Activated naive CD8-positive, alpha-beta T cell treated with anti-CD3 and anti-CD28 coated beads, Interleukin-2, amount 50 U/mL, for 24 hours (primary cell): Measurements from ENCODE around the gene ZSWIM9.

Experiments
- ATAC-seq: fragments of 150-1000 bp; cut with Tn5 transposase; one replicate; pipeline ENCODE4 v1.10.0; 2021
- DNase-seq: peaks from one replicate; pipeline ENCODE4 v3.0.0; 2021
- H3K27ac Mint-ChIP-seq: one replicate; pipeline ENCODE4 v1.8.0; 2021; ENCODE audit warnings: mild to moderate bottlenecking, mixed read lengths
- H3K27me3 Mint-ChIP-seq: one replicate; pipeline ENCODE4 v1.8.0; 2021; ENCODE audit warnings: mixed read lengths
- H3K36me3 Mint-ChIP-seq: one replicate; pipeline ENCODE4 v1.8.0; 2021; ENCODE audit warnings: low read depth, mixed read lengths
- H3K4me1 Mint-ChIP-seq: one replicate; pipeline ENCODE4 v1.8.0; 2021; ENCODE audit warnings: mixed read lengths
- H3K4me3 Mint-ChIP-seq: one replicate; pipeline ENCODE4 v1.8.0; 2021; ENCODE audit warnings: mild to moderate bottlenecking, moderate library complexity, mixed read lengths
- H3K9me3 Mint-ChIP-seq: one replicate; pipeline ENCODE4 v1.8.0; 2021; ENCODE audit warnings: mixed read lengths

ZSWIM9 gene

DNA sequence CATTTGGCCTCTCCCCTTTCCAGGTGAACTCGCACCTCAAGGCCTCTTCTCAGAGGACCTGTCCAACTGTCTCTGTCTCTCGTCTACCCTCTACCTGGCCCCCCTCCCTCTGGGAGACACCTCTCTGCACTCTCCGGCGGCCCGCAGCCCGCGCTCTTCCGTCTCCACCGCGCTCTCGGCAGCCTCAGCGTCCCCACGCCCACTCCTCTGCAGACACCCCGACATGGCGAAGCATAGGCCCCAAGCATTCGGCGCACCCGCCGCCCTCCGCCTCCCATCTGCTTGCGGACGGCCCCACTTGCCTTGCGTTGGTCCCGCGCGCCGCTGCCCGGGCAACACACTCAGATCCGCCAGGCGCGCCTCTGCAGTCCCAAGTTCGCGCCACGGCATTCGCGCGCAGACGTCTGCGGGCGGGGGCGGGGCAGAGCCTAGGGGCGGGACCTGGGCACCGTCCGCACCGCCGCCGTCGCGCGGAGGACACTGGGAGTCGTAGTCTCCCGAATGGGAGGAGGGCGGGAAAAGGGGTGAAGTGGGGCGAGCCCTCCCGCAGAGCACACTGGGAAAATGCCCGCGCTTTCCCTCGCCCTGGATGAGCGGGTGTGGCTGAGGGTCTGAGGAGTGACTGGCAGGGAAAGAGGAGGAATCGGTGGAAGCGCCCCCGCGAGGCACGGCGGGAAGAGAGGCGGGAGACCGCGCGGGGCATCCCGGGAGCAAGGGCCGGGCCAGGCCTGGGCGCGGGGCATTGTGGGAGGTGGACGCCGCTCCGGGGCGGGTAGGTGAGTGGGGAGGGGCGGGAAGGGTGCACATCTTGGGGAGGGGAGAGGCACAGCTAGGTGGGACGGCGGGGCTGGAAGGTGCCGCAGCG, at the start of gene ZSWIM9, which contains the start of gene LIG1:
TSS of gene ZSWIM9 (plus strand) at position 742 of the 865 bp plus-strand sequence. CDS start 1,123 bp downstream, outside the sequence.
TSS of gene LIG1 (minus strand) at position 406 of the 865 bp plus-strand sequence. CDS start 4,778 bp downstream, outside the sequence.
- Mint-ChIP-seq H3K4me3 (peak within 1 kb of the TSS; percentile 88), H3K27me3 (no peaks in the 10 kb centered on the region), H3K4me1 (peaks cover 26% of the 10 kb centered on the region), H3K9me3 (no peaks in the 10 kb centered on the region), H3K27ac (peak within 1 kb of the TSS; percentile 97), H3K36me3 (peaks cover 30% of the 10 kb centered on the region)
- DNase-seq, result peak; percentile 91
- peak; percentile 91 for ATAC-seq

DNA sequence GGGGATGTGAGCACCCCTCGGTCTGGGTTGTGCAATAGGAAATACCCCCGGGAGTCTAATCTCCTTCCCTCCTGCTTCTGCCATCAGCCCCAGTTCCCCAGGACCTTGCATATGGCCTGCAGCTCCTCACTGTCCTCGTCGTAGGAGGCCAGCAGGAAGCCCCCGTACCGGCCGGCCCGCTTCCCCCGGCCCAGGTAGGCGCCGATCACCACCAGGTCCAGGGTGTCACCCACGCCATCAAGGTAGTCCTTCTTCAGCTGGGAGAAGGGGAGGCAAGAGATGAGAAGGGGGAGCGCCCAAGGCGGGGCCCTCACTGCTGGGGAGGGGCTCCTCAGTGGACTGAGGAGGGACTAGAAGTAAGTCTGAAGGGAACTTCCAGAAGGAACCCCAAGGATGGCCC, 49.4 kb upstream of the ZSWIM9 start:
- Mint-ChIP-seq H3K27me3 (no peaks in the 10 kb centered on the region), H3K27ac (no peak overlapping the region), H3K4me1 (peaks cover 29% of the 10 kb centered on the region), H3K9me3 (no peaks in the 10 kb centered on the region), H3K36me3 (peaks cover 64% of the 10 kb centered on the region), H3K4me3 (no peak overlapping the region)
- DNase-seq, result no peak
- ATAC-seq, result no peak

DNA sequence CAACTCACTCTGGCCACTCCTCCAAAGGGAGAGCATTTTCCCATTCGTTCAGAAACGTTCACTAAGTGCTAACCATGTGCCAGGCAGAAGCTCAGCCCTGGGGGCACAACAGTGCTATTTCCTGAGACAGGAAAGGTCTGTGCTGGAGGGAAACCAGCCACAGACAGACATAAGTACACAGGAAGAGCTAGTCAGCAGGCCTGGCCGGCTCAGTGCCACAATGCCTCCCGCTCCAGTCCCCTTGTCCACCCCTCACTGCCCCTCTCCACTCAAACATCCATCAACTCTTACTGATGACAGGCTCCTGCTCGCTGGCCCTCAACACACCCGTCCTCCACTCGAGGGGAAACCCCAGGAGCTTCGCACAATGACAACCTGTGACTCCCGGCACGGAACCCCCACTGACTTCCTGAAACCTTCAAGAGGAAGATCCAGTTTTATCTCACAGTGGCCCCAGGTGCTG, 48.5 kb upstream of the ZSWIM9 start:
- H3K9me3 Mint-ChIP-seq, result no peaks in the 10 kb centered on the region
- H3K36me3 Mint-ChIP-seq, result peaks cover 68% of the 10 kb centered on the region
- peaks cover 29% of the 10 kb centered on the region for H3K4me1 Mint-ChIP-seq
- H3K27ac Mint-ChIP-seq, result peak overlapping the region; percentile 21
- H3K27me3 Mint-ChIP-seq, result no peaks in the 10 kb centered on the region
- no peak for ATAC-seq
- H3K4me3 Mint-ChIP-seq, result no peak overlapping the region
- no peak for DNase-seq

DNA sequence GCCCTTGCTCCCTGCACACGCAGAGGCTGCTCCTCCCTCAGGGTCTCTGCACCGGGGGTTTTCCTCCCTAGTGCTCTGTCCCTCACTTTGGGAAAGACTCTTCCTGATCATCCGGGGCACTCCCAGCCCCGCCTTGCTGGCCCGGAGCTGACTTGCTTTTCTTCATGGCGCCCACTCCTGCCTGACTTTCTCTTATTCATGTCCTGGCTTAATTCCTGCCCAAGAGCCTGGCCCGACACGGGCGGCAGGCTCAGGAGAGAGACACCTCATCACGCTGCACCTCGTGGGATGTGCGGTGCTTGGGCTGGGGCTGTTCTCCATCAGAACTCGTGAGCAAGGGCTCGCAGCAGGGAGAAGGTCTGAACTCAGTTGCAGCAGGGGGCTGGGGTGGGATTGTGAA, 48.1 kb upstream of the ZSWIM9 start:
- H3K4me3 Mint-ChIP-seq, result no peak overlapping the region
- peaks cover 28% of the 10 kb centered on the region for H3K4me1 Mint-ChIP-seq
- no peak for DNase-seq
- no peaks in the 10 kb centered on the region for H3K9me3 Mint-ChIP-seq
- peaks cover 70% of the 10 kb centered on the region for H3K36me3 Mint-ChIP-seq
- H3K27me3 Mint-ChIP-seq, result no peaks in the 10 kb centered on the region
- peak overlapping the region; percentile 21 for H3K27ac Mint-ChIP-seq
- no peak for ATAC-seq

DNA sequence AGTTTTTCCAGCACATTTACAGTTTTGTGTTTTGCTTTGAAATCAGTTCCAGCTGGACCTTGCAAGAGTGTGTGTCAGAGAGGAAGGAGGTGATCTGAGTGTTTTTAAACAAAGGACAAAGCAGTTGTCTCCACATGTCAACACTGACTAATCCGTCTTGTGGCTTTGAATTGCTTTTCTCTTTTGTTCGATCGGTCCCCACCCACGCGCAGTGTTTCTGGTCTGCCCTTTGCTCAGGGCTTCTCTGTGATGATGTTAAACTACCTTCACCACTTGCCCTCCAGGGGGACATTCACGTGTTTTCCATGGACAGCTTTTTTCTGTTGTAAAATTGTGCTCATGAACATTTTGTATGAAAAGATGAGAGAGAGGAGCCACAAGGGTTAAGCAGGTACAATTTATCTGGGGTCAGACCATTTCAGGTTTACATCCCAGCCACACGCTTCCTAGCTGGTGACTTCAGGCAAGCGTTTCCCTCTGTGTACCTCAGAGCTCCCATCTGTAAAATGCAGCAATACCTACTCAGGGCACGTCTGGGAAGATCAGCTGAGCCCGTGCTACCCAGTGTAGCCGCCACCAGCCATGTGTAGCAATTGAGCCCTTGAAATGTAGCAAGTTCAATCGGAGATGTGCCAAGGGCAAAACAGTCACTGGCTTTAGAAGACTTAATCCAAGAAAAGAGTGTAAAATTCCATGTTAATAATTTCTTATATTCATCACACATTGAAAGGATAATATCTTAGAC, 46.4 kb upstream of the ZSWIM9 start:
- Mint-ChIP-seq H3K36me3 (peaks cover 73% of the 10 kb centered on the region), H3K4me1 (peaks cover 18% of the 10 kb centered on the region), H3K27me3 (no peaks in the 10 kb centered on the region), H3K4me3 (no peak overlapping the region), H3K27ac (peak overlapping the region; percentile 57), H3K9me3 (no peaks in the 10 kb centered on the region)
- ATAC-seq, result peak; percentile 88
- peak; percentile 69 for DNase-seq

DNA sequence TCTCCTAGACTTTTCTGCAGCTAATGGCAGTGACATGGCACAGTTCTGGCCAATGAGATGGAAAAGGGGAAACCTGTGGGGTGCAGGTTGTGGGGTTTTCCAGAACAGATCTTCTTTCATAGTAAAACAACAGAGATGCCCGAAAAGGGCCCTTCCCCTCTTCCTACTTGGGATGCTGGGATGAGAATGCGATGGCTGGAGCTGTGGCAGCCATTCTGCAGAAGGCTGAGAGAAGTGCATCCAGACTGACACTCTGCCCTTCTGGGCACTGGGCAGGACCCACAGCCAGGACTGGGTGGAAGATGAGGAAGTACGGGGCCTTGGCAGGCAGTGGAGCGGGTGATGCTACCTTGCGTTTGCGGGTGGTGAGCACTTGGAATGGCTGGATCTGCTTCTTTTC, 42.9 kb upstream of the ZSWIM9 start:
- Mint-ChIP-seq H3K36me3 (peaks cover 69% of the 10 kb centered on the region), H3K9me3 (no peaks in the 10 kb centered on the region), H3K27ac (no peak overlapping the region), H3K27me3 (no peaks in the 10 kb centered on the region), H3K4me3 (no peak overlapping the region), H3K4me1 (peaks cover 12% of the 10 kb centered on the region)
- DNase-seq (no peak), ATAC-seq (no peak)

DNA sequence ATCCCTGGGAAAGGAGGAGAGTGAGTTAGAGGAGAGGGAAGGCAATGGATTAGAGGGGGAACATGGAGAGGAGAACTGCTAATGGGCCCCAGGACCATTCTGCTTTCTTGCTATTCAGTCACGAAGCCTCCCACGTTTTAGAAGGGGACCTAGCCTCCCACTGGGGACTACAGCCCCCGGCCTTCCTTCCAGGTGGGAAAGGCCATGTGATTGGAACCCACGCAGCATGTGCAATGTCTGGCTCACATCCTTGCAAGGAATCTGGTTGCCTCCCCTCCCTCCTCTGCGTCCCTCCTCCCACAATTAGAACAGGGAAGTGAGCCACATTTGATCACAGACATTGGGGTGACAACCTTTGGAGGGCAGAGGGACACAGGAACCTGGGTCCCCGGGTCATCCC, 37.4 kb upstream of the ZSWIM9 start:
- no peak for ATAC-seq
- Mint-ChIP-seq H3K36me3 (peaks cover 38% of the 10 kb centered on the region), H3K27me3 (no peaks in the 10 kb centered on the region), H3K9me3 (no peaks in the 10 kb centered on the region), H3K4me3 (no peak overlapping the region), H3K4me1 (no peaks in the 10 kb centered on the region), H3K27ac (no peak overlapping the region)
- no peak for DNase-seq

DNA sequence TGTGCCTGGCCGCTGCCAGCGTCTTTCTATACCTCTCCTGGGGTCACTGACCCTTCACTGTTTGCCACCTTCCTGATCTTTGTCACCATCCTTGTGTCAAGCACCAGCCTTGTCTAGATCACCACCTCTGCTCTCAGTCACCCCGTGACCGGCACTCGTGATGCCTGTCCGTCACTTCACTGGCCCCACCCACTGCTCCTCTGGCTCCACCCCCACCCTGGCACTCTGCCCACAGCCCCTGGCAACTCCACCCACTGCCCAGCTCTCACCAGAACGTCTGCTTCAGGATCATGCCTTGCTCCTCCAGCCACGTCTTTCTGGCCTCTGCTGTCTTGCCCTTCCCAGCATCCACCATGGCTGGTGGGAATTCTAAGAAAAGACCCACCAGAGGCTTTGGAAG, 35.1 kb upstream of the ZSWIM9 start:
- no peak for ATAC-seq
- Mint-ChIP-seq H3K27ac (no peak overlapping the region), H3K27me3 (no peaks in the 10 kb centered on the region)

DNA sequence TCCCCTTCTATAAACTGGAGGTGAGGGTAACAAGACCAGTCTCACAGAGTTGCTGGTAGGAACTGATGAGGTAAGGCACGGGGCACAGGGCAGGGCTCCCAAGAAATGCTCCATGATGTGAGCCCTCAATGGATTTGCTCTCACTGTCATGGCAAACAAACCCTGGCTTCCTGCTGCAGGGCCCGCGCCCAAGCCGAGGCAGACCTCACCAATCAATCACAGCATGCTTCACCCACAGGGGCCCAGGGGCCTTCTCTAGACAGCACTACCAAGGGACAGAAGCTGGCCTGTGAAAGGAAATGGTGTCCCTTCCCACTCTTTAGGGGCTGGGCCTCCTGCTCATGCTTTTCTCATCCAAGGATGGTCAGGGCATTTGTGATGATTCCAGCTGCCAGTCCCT, 33.9 kb upstream of the ZSWIM9 start:
- Mint-ChIP-seq H3K4me3 (no peak overlapping the region), H3K27ac (no peak overlapping the region), H3K4me1 (no peaks in the 10 kb centered on the region), H3K9me3 (no peaks in the 10 kb centered on the region), H3K36me3 (peaks cover 29% of the 10 kb centered on the region), H3K27me3 (no peaks in the 10 kb centered on the region)
- DNase-seq, result no peak
- no peak for ATAC-seq

More for the DNA sequence above, 35.1 kb upstream of the ZSWIM9 start:
- H3K4me1 Mint-ChIP-seq, result no peaks in the 10 kb centered on the region
- peak; percentile 22 for DNase-seq
- peaks cover 33% of the 10 kb centered on the region for H3K36me3 Mint-ChIP-seq
- H3K9me3 Mint-ChIP-seq, result no peaks in the 10 kb centered on the region
- no peak overlapping the region for H3K4me3 Mint-ChIP-seq

DNA sequence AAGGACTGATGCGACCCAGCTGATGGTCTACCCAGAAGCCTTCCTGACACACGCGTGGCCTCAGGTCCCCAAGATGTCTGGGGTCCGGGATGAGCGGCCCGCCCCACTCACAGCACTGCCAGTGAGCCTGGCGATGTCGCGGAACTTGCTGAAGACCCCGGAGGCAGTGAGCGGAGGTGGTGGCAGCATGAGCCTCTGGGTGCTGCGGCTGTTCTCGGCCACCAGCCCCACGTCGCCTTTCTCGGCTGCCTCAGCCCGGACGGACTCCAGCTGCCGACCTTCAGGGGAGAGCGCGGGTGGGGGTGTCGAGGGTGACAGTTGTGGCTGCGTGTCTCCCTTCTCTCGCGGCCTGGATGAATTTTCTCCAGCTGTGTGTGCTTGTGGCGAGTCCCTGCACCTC, 33.1 kb upstream of the ZSWIM9 start:
- Mint-ChIP-seq H3K4me1 (no peaks in the 10 kb centered on the region), H3K4me3 (no peak overlapping the region), H3K27ac (no peak overlapping the region), H3K27me3 (no peaks in the 10 kb centered on the region), H3K36me3 (peaks cover 27% of the 10 kb centered on the region), H3K9me3 (no peaks in the 10 kb centered on the region)
- DNase-seq (no peak), ATAC-seq (no peak)

DNA sequence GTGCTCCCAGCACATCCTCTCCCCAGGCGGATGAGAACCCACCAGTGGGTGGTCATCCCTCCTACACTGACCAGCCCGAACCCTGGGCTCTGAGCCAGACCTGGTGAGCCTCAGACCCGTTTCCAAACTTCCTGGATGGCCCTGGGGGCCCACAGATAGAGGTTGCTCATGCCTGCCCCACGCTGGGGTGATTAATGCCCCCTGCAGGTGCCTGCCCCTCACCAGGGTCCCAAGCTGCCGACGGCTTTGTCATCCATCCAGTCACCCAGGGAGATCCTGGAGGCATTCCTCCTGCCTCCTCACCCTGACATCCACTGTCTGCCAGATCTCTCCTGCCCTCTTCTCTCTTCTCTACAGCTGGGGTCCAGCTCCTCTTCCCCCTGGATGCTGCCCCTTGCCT, 31.4 kb upstream of the ZSWIM9 start:
- peaks cover 35% of the 10 kb centered on the region for H3K36me3 Mint-ChIP-seq
- no peaks in the 10 kb centered on the region for H3K4me1 Mint-ChIP-seq
- ATAC-seq (no peak), DNase-seq (no peak)
- H3K9me3 Mint-ChIP-seq, result no peaks in the 10 kb centered on the region
- H3K27ac Mint-ChIP-seq, result no peak overlapping the region
- no peaks in the 10 kb centered on the region for H3K27me3 Mint-ChIP-seq
- H3K4me3 Mint-ChIP-seq, result no peak overlapping the region

DNA sequence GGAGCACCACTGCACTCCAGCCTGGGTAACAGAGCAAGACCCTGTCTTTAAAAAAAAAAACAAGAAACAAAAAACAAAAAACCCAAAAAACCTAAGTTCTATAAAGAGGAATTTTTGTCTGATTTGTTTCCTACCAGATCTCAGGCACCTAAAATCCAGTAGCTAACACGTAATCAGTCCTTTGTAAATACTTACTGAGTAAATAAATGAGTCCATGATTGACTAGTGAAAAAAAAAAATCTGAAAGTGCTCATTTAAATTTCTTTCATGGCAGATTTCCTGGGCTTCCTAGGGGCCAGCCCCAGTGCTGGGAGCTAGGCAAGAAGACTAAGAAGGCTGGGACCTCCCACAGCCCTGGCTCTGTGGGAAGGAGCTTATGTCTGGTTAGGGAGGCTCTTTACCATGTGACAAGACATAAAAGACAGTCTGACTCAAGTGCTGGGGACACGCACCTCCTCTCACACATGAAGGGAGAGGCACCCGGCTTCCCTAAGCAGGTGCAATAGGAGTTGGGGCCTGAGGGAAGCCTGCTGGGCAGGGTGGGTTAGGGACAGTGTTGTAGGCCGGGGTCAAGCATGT, 22.8 kb upstream of the ZSWIM9 start:
- H3K4me1 Mint-ChIP-seq, result no peaks in the 10 kb centered on the region
- peaks cover 45% of the 10 kb centered on the region for H3K36me3 Mint-ChIP-seq
- DNase-seq, result no peak
- ATAC-seq, result no peak
- no peak overlapping the region for H3K27ac Mint-ChIP-seq
- no peaks in the 10 kb centered on the region for H3K27me3 Mint-ChIP-seq
- H3K9me3 Mint-ChIP-seq, result no peaks in the 10 kb centered on the region
- no peak overlapping the region for H3K4me3 Mint-ChIP-seq

DNA sequence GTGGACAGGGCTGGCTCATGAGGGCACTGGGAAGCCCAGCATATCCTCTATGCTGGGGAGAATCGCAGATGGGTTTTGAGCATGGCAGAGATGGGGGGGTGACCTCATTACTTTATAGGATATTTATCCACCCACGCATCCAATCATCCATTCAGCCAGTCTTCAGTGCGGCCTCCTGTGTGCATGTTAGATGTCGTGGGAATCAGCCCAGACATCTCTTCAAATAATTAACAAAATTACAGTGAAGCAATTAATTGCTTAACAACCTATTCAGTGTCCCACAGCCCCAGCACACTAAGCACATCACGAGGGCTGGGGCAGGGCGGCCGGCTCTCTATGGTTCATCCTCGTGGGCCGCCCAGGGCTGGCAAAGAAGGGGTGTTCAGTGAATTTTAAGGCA, 21.9 kb upstream of the ZSWIM9 start:
- ATAC-seq, result no peak
- H3K4me1 Mint-ChIP-seq, result no peaks in the 10 kb centered on the region

DNA sequence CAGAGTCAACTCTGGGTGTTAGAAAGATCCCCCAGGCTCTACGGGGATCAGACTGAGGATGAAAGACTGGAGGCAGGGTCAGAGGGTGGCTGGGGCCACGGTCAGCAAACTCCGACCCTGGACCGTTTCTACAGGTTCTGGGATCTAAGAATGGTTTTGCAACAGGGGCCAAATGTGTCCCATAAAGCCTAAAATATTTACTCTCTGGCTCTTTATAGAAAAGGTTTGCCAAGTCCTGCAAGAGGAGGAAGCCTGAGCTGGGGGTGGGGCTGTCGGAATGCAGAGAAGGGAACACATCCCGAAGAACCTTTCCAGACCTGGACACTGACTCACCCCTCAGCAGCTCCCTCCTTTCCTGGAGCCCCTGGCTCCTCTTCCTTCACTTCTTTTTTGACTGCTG, 21.1 kb upstream of the ZSWIM9 start:
- Mint-ChIP-seq H3K36me3 (peaks cover 35% of the 10 kb centered on the region), H3K4me1 (no peaks in the 10 kb centered on the region), H3K9me3 (no peaks in the 10 kb centered on the region), H3K27ac (no peak overlapping the region), H3K27me3 (no peaks in the 10 kb centered on the region), H3K4me3 (no peak overlapping the region)
- DNase-seq (no peak), ATAC-seq (no peak)

More for the DNA sequence above, 21.9 kb upstream of the ZSWIM9 start:
- no peak overlapping the region for H3K4me3 Mint-ChIP-seq
- no peaks in the 10 kb centered on the region for H3K9me3 Mint-ChIP-seq
- H3K27ac Mint-ChIP-seq, result no peak overlapping the region
- DNase-seq, result no peak
- no peaks in the 10 kb centered on the region for H3K27me3 Mint-ChIP-seq
- H3K36me3 Mint-ChIP-seq, result peaks cover 42% of the 10 kb centered on the region
